ENCODE results near the gene PIK3C2G. TPM values are rescaled to one million over a fixed set of nuclear protein-coding genes. Genes with fewer than 3 reads are reported as not detected.

PIK3C2G gene
- total RNA-seq, 1 donor from 2014 or later, result 1.7 TPM

- no peak for DNase-seq (ENCODE audit: extremely low spot score in 2 of 2)
- intact Hi-C loops (cut with DNase I), result no loop called here
- no peaks in the 10 kb centered on the region for H3K9me3 ChIP-seq
- TF ChIP-seq POLR2AphosphoS5 (IDR thresholded peaks at IDR 0.05; ENCODE audit: insufficient read depth in 1 of 2, low read depth in 1 of 2) (no peak), POLR2A (IDR thresholded peaks at IDR 0.05) (no peak), CTCF (IDR thresholded peaks at IDR 0.05) (no peak)
- H3K4me1 ChIP-seq, result no peaks in the 10 kb centered on the region
- H3K27ac ChIP-seq, result no peak overlapping the region
- H3K36me3 ChIP-seq, result no peaks in the 10 kb centered on the region
- no peaks in the 10 kb centered on the region for H3K27me3 ChIP-seq
- H3K4me3 ChIP-seq, result no peak overlapping the region
Measured at GRCh38 chr12:18375583-18375982, 114.3 kb downstream of the PIK3C2G start.

- no peak for DNase-seq (ENCODE audit: extremely low spot score in 2 of 2)
- Histone ChIP-seq H3K9me3 (no peaks in the 10 kb centered on the region), H3K27me3 (no peaks in the 10 kb centered on the region), H3K27ac (no peak overlapping the region), H3K36me3 (no peaks in the 10 kb centered on the region), H3K4me1 (peaks cover 16% of the 10 kb centered on the region), H3K4me3 (no peak overlapping the region)
- TF ChIP-seq POLR2A (IDR thresholded peaks at IDR 0.05), result no peak
- no peak for TF ChIP-seq POLR2AphosphoS5 (IDR thresholded peaks at IDR 0.05; ENCODE audit: insufficient read depth in 1 of 2, low read depth in 1 of 2)
- no peak for TF ChIP-seq CTCF (IDR thresholded peaks at IDR 0.05)
- intact Hi-C loops (cut with DNase I), result no loop called here
Measured at GRCh38 chr12:18382236-18382885, 121.0 kb downstream of the PIK3C2G start.

GRCh38 chr12:18383203-18383602 lies 121.9 kb downstream of the PIK3C2G start:
- intact Hi-C loops (cut with DNase I), result no loop called here
- H3K4me1 ChIP-seq, result peaks cover 16% of the 10 kb centered on the region
- no peak for DNase-seq (ENCODE audit: extremely low spot score in 2 of 2)
- TF ChIP-seq CTCF (IDR thresholded peaks at IDR 0.05), result no peak
- peak in 1 of 2 donors; percentile 21 for TF ChIP-seq POLR2AphosphoS5 (IDR thresholded peaks at IDR 0.05; ENCODE audit: insufficient read depth in 1 of 2, low read depth in 1 of 2)
- TF ChIP-seq POLR2A (IDR thresholded peaks at IDR 0.05), result no peak
- no peak overlapping the region for H3K27ac ChIP-seq
- H3K27me3 ChIP-seq, result no peaks in the 10 kb centered on the region
- H3K4me3 ChIP-seq, result no peak overlapping the region
- no peaks in the 10 kb centered on the region for H3K36me3 ChIP-seq
- no peaks in the 10 kb centered on the region for H3K9me3 ChIP-seq

- no peak for DNase-seq (ENCODE audit: extremely low spot score in 2 of 2)
- no peak overlapping the region for H3K27ac ChIP-seq
- H3K27me3 ChIP-seq, result no peaks in the 10 kb centered on the region
- H3K4me3 ChIP-seq, result no peak overlapping the region
- H3K36me3 ChIP-seq, result no peaks in the 10 kb centered on the region
- H3K9me3 ChIP-seq, result no peaks in the 10 kb centered on the region
- intact Hi-C loops (cut with DNase I), result no loop called here
- H3K4me1 ChIP-seq, result peaks cover 11% of the 10 kb centered on the region
- TF ChIP-seq POLR2A (IDR thresholded peaks at IDR 0.05) (no peak), POLR2AphosphoS5 (IDR thresholded peaks at IDR 0.05; ENCODE audit: insufficient read depth in 1 of 2, low read depth in 1 of 2) (no peak), CTCF (IDR thresholded peaks at IDR 0.05) (no peak)
Measured at GRCh38 chr12:18387706-18388105, 126.4 kb downstream of the PIK3C2G start.

- Histone ChIP-seq H3K9me3 (no peaks in the 10 kb centered on the region), H3K27ac (no peak overlapping the region), H3K4me3 (no peak overlapping the region), H3K27me3 (no peaks in the 10 kb centered on the region), H3K36me3 (no peaks in the 10 kb centered on the region), H3K4me1 (no peaks in the 10 kb centered on the region)
- TF ChIP-seq POLR2A (IDR thresholded peaks at IDR 0.05), result no peak
- TF ChIP-seq CTCF (IDR thresholded peaks at IDR 0.05), result no peak
- TF ChIP-seq POLR2AphosphoS5 (IDR thresholded peaks at IDR 0.05; ENCODE audit: insufficient read depth in 1 of 2, low read depth in 1 of 2), result no peak
- DNase-seq (ENCODE audit: extremely low spot score in 2 of 2), result no peak
- intact Hi-C loops (cut with DNase I), result no loop called here
Measured at GRCh38 chr12:18389820-18390219, 128.5 kb downstream of the PIK3C2G start.

Data from vagina (tissue), 2 donors.